ENCODE results near the gene L3MBTL4. TPM values are rescaled to one million over a fixed set of nuclear protein-coding genes. Genes with fewer than 3 reads are reported as not detected.

The L3MBTL4 gene
- total RNA-seq, 1 experiment from 2014 or later: not detected

- no TSS peak for BruUV-seq (replicated peaks)
- CTCF ChIA-PET: no interaction called here
- Histone ChIP-seq H3K27ac (ENCODE audit: low read depth, low read length) (no peak overlapping the region), H3K4me1 (ENCODE audit: control insufficient read depth in 1 of 2, insufficient read depth in 2 of 2, low read length in 2 of 2) (no peaks in the 10 kb centered on the region), H2AFZ (ENCODE audit: low read depth, low read length, poor library complexity, severe bottlenecking) (no peak overlapping the region), H3K27me3 (ENCODE audit: insufficient read depth, low read length) (no peaks in the 10 kb centered on the region), H3K4me2 (ENCODE audit: low read length) (no peak overlapping the region), H3K9me2 (ENCODE audit: insufficient read depth) (no peaks in the 10 kb centered on the region), H3K9me3 (ENCODE audit: control insufficient read depth in 1 of 2, insufficient read depth in 1 of 2, low read depth in 1 of 2, low read length in 2 of 2) (peaks cover 9 to 32% of the 10 kb centered on the region in 2 experiments; a peak in 2 of 4 replicates), H3K9ac (ENCODE audit: low read length) (no peak overlapping the region), H4K20me1 (ENCODE audit: insufficient read depth) (no peaks in the 10 kb centered on the region), H3K79me2 (ENCODE audit: insufficient read depth, low read length) (no peaks in the 10 kb centered on the region), H3K36me3 (ENCODE audit: control insufficient read depth in 1 of 2, insufficient read depth in 2 of 2, low read length in 2 of 2) (no peaks in the 10 kb centered on the region), H3K4me3 (replicated peaks in 1 of 2; ENCODE audit: low read depth in 1 of 2, low read length in 2 of 2) (no peak overlapping the region)
- intact Hi-C loops (cut with micrococcal nuclease): no loop called here
- POLR2A ChIA-PET: no interaction called here
- RAD21 ChIA-PET (ENCODE audit: low non-redundant PET in 1 of 2, low total read pairs in 2 of 2, uncharacterized antibody in 2 of 2, unreplicated experiment in 2 of 2): no interaction called here
- no peak for TF ChIP-seq JUND (IDR thresholded peaks at IDR 0.05)
- TF ChIP-seq FOSL1 (IDR thresholded peaks at IDR 0.05; ENCODE audit: low read depth): no peak
- no peak for TF ChIP-seq CBX3 (IDR thresholded peaks at IDR 0.05; ENCODE audit: low read depth)
- no peak for TF ChIP-seq SP1 (IDR thresholded peaks at IDR 0.05; ENCODE audit: low read depth)
- TF ChIP-seq ELF1 (IDR thresholded peaks at IDR 0.05; ENCODE audit: borderline replicate concordance, low read depth): no peak
- no peak for TF ChIP-seq TCF7L2 (IDR thresholded peaks at IDR 0.05; ENCODE audit: borderline replicate concordance, extremely low read depth, insufficient read depth, insufficient read length)
- no peak for TF ChIP-seq ZFX (IDR thresholded peaks at IDR 0.05)
- TF ChIP-seq, protein P1, sequence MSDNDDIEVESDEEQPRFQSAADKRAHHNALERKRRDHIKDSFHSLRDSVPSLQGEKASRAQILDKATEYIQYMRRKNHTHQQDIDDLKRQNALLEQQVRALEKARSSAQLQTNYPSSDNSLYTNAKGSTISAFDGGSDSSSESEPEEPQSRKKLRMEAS (IDR thresholded peaks at IDR 0.05): no peak
- TF ChIP-seq EGR1 (IDR thresholded peaks at IDR 0.05; ENCODE audit: low read depth): no peak
- no peak for TF ChIP-seq SIN3A (IDR thresholded peaks at IDR 0.05; ENCODE audit: low read depth)
- TF ChIP-seq, protein P2, sequence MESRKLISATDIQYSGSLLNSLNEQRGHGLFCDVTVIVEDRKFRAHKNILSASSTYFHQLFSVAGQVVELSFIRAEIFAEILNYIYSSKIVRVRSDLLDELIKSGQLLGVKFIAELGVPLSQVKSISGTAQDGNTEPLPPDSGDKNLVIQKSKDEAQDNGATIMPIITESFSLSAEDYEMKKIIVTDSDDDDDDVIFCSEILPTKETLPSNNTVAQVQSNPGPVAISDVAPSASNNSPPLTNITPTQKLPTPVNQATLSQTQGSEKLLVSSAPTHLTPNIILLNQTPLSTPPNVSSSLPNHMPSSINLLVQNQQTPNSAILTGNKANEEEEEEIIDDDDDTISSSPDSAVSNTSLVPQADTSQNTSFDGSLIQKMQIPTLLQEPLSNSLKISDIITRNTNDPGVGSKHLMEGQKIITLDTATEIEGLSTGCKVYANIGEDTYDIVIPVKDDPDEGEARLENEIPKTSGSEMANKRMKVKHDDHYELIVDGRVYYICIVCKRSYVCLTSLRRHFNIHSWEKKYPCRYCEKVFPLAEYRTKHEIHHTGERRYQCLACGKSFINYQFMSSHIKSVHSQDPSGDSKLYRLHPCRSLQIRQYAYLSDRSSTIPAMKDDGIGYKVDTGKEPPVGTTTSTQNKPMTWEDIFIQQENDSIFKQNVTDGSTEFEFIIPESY (IDR thresholded peaks at IDR 0.05; ENCODE audit: extremely low read depth, insufficient replicate concordance, low read length): no peak
- no peak for TF ChIP-seq SRF (IDR thresholded peaks at IDR 0.05; ENCODE audit: low read depth)
- no peak for TF ChIP-seq ZNF274 (IDR thresholded peaks at IDR 0.05; ENCODE audit: low read depth, low read length)
- TF ChIP-seq EZH2phosphoT487 (IDR thresholded peaks at IDR 0.05; ENCODE audit: borderline replicate concordance): no peak
- TF ChIP-seq, protein P3, sequence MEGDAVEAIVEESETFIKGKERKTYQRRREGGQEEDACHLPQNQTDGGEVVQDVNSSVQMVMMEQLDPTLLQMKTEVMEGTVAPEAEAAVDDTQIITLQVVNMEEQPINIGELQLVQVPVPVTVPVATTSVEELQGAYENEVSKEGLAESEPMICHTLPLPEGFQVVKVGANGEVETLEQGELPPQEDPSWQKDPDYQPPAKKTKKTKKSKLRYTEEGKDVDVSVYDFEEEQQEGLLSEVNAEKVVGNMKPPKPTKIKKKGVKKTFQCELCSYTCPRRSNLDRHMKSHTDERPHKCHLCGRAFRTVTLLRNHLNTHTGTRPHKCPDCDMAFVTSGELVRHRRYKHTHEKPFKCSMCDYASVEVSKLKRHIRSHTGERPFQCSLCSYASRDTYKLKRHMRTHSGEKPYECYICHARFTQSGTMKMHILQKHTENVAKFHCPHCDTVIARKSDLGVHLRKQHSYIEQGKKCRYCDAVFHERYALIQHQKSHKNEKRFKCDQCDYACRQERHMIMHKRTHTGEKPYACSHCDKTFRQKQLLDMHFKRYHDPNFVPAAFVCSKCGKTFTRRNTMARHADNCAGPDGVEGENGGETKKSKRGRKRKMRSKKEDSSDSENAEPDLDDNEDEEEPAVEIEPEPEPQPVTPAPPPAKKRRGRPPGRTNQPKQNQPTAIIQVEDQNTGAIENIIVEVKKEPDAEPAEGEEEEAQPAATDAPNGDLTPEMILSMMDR (IDR thresholded peaks at IDR 0.05 in 2 of 3, conservative IDR thresholded peaks at IDR 0.05 in 1 of 3; ENCODE audit: borderline replicate concordance in 1 of 3, insufficient read depth in 1 of 3, low read depth in 2 of 3, low read length in 2 of 3): no peak
- TF ChIP-seq YY1 (IDR thresholded peaks at IDR 0.05; ENCODE audit: extremely low read depth, insufficient replicate concordance, low read depth, low read length): no peak
- TF ChIP-seq RAD21 (IDR thresholded peaks at IDR 0.05; ENCODE audit: low read depth): no peak
- TF ChIP-seq, protein P4, sequence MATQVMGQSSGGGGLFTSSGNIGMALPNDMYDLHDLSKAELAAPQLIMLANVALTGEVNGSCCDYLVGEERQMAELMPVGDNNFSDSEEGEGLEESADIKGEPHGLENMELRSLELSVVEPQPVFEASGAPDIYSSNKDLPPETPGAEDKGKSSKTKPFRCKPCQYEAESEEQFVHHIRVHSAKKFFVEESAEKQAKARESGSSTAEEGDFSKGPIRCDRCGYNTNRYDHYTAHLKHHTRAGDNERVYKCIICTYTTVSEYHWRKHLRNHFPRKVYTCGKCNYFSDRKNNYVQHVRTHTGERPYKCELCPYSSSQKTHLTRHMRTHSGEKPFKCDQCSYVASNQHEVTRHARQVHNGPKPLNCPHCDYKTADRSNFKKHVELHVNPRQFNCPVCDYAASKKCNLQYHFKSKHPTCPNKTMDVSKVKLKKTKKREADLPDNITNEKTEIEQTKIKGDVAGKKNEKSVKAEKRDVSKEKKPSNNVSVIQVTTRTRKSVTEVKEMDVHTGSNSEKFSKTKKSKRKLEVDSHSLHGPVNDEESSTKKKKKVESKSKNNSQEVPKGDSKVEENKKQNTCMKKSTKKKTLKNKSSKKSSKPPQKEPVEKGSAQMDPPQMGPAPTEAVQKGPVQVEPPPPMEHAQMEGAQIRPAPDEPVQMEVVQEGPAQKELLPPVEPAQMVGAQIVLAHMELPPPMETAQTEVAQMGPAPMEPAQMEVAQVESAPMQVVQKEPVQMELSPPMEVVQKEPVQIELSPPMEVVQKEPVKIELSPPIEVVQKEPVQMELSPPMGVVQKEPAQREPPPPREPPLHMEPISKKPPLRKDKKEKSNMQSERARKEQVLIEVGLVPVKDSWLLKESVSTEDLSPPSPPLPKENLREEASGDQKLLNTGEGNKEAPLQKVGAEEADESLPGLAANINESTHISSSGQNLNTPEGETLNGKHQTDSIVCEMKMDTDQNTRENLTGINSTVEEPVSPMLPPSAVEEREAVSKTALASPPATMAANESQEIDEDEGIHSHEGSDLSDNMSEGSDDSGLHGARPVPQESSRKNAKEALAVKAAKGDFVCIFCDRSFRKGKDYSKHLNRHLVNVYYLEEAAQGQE (IDR thresholded peaks at IDR 0.05; ENCODE audit: low read depth): no peak
- DNase-seq (ENCODE audit: low read depth, low spot score) (no peak), ATAC-seq (no peak)
These were observed 345.2 kb downstream of the L3MBTL4 start for GRCh38 chr18:6069539-6069938.
